RWPE1 (cell line): ENCODE results near the gene AGRN.

Experiments used
- CTCF ChIA-PET: fragments of 350-600 bp; sonication (Branson Sonifier 250); formaldehyde crosslinking; extraction: SDS; loops from one replicate; lab custom pipeline; 2021; lab: Yijun Ruan, JAX
- POLR2A ChIA-PET: fragments of 400-600 bp; formaldehyde crosslinking; extraction: SDS; loops from one replicate; lab custom pipeline; 2020; ENCODE audit warnings: antibody characterized with exemption; ENCODE audit not compliant: low non-redundant PET; lab: Yijun Ruan, JAX
- DNase-seq: peaks from one replicate; pipeline ENCODE4 v3.0.0; 2012; ENCODE audit warnings: low spot score
- H3K27ac ChIP-seq: fragments of 450-650 bp; 2 replicates; pipeline ENCODE4 v1.5.1; 2017
- TF ChIP-seq, protein P1 (sequence below): fragments of 450-650 bp; conservative IDR thresholded peaks from 2 replicates; pipeline ENCODE4 v1.5.1; 2017; ENCODE audit warnings: low read depth, mild to moderate bottlenecking

The AGRN gene

DNA sequence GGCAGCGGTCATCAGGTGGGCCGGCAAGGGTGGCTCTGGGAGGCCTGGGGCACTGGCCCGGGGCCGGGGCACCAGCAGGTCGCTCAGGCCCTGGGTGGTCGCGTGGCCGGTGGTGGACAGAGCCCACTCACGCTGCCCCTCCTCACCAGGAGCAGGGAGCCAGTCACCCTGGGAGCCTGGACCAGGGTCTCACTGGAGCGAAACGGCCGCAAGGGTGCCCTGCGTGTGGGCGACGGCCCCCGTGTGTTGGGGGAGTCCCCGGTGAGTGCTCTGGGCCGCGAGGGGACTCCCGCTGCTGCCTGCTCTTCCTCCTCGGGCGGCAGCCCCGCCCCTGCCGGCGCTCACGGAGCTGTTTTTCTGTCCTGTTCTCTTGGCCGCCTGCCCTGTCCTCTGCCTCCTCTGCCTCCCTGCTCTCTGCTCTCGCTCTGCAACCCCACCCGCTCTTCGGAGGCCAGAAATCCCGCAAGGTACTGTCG is 30.7 kb downstream of the AGRN start:
- TF ChIP-seq, protein P1, sequence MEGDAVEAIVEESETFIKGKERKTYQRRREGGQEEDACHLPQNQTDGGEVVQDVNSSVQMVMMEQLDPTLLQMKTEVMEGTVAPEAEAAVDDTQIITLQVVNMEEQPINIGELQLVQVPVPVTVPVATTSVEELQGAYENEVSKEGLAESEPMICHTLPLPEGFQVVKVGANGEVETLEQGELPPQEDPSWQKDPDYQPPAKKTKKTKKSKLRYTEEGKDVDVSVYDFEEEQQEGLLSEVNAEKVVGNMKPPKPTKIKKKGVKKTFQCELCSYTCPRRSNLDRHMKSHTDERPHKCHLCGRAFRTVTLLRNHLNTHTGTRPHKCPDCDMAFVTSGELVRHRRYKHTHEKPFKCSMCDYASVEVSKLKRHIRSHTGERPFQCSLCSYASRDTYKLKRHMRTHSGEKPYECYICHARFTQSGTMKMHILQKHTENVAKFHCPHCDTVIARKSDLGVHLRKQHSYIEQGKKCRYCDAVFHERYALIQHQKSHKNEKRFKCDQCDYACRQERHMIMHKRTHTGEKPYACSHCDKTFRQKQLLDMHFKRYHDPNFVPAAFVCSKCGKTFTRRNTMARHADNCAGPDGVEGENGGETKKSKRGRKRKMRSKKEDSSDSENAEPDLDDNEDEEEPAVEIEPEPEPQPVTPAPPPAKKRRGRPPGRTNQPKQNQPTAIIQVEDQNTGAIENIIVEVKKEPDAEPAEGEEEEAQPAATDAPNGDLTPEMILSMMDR, result no peak
- ChIA-PET CTCF (interaction anchor here (0.6 to 1.4 kb wide), 2 partner anchors 67 to 102 kb away, joined by 3 read pairs; no protein-coding TSS in a partner anchor), POLR2A (no interaction called here)
- no peak for DNase-seq
- no peak overlapping the region for H3K27ac ChIP-seq

DNA sequence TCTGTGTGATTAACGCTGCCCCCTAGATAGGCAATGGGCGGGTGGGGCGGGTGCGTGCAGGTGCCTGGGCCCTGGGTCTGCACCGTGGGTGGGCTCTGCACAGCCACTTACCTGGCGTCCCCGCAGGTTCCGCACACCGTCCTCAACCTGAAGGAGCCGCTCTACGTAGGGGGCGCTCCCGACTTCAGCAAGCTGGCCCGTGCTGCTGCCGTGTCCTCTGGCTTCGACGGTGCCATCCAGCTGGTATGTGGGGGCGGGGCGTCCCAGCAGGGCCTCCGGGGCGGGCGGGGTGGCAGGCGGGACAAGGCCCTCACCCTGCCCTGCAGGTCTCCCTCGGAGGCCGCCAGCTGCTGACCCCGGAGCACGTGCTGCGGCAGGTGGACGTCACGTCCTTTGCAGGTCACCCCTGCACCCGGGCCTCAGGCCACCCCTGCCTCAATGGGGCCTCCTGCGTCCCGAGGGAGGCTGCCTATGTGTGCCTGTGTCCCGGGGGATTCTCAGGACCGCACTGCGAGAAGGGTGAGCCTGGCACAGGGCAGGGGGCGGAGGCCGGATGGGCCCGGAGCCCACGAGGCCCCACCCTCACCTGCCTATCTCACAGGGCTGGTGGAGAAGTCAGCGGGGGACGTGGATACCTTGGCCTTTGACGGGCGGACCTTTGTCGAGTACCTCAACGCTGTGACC is 31.3 kb downstream of the AGRN start:
- H3K27ac ChIP-seq, result 0 out of 2 replicates have a peak overlapping the region, but pooled peaks have one; percentile 20
- CTCF ChIA-PET, result interaction anchor here (1.4 kb wide), 1 partner anchor 67 kb away, joined by 3 read pairs; no protein-coding TSS in a partner anchor
- POLR2A ChIA-PET, result no interaction called here
- DNase-seq, result no peak
- TF ChIP-seq, protein P1, result no peak

DNA sequence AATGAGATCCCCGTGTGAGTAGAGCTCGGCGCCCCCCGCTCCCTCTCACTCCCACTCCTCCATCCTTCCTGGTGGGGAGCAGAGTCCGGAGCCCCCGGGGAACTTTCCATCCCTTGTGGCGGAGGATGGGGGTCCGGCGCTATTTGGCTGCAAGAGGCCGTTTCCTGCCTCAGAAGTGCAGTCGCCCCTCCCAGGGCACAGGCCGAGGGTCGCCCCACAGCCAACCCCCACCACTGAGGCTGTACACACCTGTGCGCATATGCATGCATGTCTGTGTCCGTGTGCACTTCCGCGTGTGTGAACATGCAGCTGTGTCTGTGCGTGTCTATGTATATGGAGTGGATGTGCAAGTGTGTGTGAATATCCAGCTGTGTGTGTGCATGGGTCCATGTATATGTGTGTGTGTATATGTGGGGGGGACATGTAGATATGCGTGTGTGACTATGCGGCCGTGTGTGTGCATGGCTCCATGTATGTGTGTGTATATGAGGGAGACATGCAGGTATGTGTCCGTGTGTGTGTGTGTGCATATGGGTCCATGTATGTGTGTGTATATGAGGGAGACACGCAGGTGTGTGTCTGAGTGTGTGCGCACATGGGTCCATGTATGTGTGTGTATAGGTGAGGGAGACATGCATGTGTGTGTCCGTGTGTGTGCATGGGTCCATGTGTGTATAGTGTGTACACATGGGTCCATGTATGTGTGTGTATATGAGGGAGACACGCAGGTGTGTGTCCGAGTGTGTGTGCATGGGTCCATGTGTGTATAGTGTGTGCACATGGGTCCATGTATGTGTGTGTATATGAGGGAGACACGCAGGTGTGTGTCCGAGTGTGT is 32.3 kb downstream of the AGRN start:
- ChIA-PET CTCF (no interaction called here), POLR2A (interaction anchor here (0.7 kb wide), 1 partner anchor 31 kb away, joined by 3 read pairs; no protein-coding TSS in a partner anchor)
- TF ChIP-seq, protein P1, result no peak
- 0 out of 2 replicates have a peak overlapping the region, but pooled peaks have one; percentile 20 for H3K27ac ChIP-seq
- DNase-seq, result no peak

DNA sequence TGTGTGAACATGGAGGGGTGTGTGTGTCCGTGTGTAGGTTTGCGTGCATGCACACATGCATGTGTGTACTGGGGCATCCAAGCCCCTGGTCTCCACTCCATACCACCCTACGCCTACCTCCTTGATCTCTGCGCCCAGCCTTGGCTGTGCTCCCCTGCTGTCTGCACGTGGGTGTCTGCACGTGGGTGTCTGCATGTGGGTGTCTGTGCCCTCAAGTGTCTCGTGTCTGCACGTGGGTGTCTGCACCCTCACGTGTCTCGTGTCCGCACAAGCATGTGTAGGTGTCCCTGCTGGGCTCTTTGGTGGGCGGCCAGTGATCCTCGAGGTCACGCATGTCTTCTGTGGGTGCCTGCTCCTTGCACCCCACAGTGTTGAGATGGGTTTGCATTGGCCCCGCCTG is 33.1 kb downstream of the AGRN start:
- CTCF ChIA-PET, result no interaction called here
- TF ChIP-seq, protein P1, result no peak
- peak overlapping the region; percentile 48; the same call in 1 of the 2 replicates for H3K27ac ChIP-seq
- POLR2A ChIA-PET, result no interaction called here
- DNase-seq, result no peak

DNA sequence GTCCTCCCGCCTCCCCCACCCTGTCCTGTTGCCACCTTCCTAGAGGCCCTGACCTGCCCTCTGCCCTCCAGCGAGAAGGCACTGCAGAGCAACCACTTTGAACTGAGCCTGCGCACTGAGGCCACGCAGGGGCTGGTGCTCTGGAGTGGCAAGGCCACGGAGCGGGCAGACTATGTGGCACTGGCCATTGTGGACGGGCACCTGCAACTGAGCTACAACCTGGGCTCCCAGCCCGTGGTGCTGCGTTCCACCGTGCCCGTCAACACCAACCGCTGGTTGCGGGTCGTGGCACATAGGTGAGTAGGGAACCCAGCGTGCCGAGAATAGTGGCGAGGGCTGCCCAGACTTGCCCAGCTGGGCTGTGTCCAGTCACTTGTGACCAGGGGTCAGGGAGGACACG is 33.8 kb downstream of the AGRN start:
- DNase-seq, result no peak
- H3K27ac ChIP-seq, result peak overlapping the region; percentile 48
- ChIA-PET POLR2A (no interaction called here), CTCF (no interaction called here)
- TF ChIP-seq, protein P1, result no peak

DNA sequence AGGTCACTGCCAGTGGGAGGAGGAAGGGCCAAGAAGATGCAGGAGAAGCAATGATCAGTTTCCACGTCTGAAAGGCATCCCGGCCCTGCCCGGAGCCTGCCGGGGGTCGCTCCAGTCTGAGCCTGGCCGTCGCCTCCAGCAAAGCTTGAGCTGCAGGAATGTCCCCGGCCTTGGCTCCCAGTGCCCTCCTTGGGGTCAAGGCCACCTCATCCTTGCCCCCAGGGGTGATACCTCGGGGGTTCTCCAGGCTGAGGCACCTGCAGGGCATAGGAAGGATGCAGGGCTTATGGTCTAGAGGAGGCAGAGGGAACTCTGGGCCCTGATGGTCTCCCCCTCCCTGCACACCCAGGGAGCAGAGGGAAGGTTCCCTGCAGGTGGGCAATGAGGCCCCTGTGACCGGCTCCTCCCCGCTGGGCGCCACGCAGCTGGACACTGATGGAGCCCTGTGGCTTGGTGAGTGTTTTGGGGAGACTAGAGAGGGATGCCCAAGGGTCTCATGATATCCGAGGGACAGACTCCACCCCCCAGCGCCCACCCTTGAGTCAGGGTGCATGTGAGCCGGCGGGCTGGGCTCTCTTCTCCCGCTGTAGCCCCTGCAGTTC is 34.3 kb downstream of the AGRN start:
- peak overlapping the region; percentile 48 for H3K27ac ChIP-seq
- TF ChIP-seq, protein P1, result no peak
- ChIA-PET CTCF (no interaction called here), POLR2A (no interaction called here)
- DNase-seq, result no peak
